Putamen (tissue), 1 donor: Measurements from ENCODE around the gene ITGA1.
"Not testable (repeated sequence)": the region's sequence is repeated elsewhere in the genome, so short reads cannot be mapped to it uniquely, and the experiment has no call there.

Experiments used
- DNase-seq: peaks from one replicate; pipeline ENCODE4 v3.0.0-alpha.2; 2016; ENCODE audit warnings: low spot score

ITGA1 gene

DNA sequence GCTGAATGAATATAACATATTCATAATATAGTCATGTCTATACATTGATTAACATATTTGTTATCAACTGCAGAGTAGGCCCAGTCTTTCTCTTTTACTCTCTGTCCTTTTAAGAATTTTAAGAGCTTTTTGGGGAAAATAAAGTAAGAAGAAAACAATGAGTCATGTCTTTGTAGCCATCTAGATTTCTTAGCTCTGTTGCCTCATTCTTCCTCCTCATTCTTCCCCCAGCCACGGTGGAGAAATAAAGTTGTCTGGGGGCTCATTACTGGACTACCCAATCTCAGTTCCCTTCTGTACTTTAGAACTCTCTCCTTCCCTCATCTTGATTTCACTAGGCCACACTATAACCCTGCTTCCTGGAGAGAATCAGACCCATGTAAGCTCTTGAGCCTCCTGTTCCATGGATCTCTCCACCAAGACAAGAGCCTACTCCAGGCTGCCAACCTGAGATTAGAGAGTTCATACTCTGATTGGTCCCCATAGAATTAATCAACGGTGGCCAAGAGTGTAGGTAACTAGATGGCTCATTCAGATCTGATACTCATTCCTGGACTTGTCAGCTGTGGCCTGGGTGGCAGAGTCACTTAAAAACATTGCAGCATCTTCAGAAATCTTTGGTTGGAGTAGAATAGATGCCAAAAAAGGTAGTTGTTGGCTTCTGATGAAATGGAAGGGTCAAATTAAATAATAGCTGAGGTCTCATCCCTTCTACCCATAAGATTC is 44.2 kb downstream of the ITGA1 start:
- no peak for DNase-seq

DNA sequence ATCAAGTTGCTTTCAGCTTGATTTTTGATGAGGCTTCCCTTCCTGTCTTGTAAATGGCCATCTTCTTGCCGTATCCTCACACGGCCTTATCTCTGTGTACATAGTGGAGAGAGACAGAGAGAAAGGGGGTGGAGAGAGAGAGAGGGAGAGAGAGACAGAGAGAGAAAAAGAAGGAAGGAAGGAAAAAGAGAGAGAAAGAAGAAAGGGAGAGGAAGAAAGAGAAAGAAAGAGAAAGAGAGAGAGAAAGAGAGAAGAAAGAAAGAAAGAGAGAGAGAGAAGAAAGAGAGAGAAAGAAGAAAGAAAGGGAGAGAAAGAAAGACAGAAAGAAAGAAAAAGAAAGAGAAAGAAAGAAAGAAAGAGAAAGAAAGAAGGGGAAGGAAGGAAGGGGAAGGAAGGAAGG is 46.6 kb downstream of the ITGA1 start:
- DNase-seq = no peak

DNA sequence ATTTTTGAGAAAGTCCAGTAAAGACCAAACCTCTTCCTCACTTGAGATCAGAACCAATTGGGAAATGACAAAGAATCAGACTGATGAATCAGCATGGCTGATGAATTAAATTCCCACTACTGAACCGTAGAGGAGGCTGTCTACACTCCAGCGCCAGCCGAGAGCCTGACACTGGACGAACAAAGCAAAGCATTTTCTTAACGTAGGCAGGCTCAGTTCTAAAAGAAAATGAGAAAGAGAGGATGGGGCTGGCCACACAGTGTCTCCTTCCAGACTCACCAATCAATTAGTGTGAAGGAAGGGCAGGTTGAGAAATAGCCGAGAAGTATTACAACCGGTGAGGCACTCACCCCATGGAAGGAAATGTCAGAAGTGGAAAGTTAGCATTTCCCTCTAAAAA is 49.4 kb downstream of the ITGA1 start:
- DNase-seq = no peak

DNA sequence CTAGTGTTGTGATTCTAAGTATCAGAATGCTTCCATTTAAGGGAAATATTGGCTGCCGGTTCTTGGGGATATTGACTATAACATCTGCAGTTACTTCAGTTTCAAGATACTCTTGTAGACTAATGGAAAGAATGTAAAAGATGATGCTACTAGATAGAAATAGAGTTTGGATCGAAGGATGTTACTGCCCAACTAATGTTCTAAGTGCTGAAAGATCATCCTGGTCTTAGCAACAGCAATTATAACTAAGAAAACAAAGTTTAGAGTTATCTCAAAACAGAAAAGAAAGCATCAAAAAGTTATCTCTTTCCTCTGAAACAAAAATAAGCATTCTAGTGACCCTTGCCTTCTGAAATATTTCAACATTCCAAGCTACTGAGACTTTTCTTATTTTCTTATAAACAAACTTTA is 49.9 kb downstream of the ITGA1 start:
- no peak for DNase-seq

DNA sequence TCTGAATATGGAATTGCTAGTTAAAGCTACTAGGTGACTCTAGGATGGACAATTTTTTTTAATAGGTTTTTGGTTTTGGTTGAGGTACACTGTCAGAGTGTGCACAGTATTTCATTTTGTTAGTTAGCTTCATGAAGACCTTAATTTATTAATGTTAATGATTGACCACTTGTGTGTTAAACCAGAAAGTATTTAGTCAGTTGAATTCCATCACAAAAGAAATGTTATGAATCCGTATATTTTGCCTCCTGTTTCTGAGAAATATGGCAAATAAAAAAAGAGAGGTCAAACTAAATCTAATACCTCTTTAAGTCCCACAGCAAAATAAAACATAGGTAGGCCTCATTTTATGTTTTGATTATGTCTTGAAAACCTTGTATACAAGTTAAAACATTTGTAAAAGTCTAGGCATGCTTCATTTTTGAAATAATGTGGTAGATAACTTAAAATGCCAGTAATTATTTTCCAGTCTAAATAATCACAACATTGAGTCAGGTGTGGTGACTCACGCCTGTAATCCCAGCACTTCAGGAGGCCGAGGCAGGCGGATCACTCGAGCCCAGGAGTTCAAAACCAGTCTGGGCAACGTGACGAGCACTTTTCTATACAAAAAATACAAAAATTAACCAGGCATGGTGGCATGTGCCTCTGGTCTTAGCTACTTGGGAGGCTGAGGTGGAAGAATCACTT is 50.8 kb downstream of the ITGA1 start:
- no peak for DNase-seq

DNA sequence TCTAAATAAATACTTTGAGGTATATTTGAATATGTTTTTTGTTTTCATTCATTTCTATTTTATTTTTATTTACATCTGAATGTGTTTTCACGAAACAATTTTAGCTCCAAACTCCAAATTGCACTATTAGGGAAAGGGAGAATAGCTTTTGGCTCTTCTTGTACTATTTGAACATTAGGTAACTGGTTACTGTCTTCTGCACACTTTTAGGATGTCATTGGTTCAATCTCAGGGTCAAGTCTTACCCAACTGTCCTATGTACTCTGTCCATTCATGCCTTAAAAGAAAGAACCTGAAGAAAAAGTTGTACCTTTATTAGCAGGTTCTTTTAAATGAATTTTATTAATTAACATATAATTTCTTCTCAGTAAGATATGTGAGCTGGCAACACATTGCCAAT is 51.6 kb downstream of the ITGA1 start:
- no peak for DNase-seq

DNA sequence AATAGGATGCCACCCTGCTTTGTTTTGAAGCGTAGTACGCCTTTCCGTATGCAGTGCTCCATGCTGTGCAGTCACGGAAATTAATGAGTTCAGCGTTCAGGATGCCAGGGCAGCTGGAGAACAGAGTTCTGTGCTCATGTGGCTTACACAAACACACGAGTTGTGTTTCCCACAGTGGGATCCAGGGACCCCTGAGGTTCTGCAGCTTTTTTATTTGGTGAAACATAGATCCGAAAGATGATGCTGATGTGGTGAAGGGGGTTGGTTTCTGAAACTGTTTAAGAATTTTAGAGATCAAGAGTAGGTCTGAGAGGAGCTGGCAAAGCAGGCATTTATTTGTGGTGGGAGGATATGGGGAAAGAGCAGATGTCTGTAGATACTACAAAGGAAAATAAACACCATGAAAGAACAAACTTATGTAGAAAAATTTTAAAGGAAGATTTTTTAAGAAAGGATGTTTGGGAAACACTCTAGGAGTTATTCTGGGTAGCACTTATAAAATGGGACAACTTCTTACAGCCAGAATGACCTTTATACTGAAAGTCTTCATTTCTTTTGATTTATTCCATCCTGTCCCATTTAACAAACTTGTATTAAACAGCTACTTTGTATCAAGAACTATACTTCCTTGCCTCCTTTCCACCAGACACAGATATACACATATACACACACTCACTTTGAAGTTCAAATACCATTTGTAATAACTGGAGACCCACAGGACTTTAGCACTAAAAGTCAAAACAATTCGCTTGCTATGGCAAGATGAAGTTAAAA is 52.7 kb downstream of the ITGA1 start:
- no peak for DNase-seq

DNA sequence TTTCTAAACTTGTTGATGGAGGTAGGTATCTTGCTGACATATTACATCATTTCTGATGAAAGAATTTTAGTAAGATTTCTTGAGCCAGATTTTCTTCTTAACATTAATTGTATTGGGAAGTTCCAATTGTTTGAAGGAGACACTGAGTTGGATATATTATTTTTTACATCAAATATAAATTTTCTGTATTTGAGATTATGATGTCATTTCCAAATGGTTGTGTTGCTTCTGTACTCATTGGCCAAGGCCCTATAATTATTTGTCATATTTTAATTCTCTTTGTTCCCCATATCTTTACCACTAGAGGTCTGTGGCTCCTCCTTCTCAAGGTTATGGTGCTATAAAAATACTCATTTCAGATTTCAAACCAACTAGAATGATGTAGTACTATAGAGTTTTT is 53.4 kb downstream of the ITGA1 start:
- DNase-seq = no peak

DNA sequence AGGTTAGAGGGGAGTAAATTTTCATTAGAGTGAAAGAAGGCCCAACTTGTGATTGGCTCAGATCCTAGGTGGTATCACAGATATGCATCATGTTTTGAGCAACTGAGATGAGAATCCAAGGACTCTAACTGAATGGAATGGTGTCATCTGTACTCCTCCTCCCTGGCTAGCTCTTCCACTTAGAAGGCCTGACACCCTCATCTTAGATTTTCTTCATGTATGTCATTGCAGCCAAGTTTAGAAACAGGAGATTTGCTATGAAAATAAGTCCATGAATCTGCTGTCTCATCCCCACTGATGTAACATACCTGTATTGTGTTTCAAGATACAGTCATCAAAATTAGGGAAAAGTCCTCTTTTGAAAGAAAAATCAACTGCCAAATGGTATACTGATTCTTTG is 54.4 kb downstream of the ITGA1 start:
- no peak for DNase-seq

DNA sequence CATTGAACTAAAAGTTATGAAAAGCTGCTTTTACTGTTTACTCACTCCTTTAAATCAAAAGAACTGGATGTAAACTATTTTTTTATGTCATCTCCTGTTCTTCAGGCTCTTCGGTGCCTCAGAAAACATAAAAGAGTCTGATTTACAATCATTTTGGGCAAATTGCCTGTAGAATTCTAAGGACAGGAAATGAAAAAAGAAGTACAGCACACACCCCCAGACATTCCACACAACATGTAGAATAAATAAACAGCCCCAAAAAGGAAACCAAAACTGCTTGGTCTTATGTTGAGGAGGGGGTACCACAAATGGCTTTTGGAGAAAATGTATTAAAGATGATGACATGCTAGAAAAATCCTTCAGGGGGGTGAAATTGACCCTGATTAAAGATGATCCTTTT is 57.2 kb downstream of the ITGA1 start:
- no peak for DNase-seq

DNA sequence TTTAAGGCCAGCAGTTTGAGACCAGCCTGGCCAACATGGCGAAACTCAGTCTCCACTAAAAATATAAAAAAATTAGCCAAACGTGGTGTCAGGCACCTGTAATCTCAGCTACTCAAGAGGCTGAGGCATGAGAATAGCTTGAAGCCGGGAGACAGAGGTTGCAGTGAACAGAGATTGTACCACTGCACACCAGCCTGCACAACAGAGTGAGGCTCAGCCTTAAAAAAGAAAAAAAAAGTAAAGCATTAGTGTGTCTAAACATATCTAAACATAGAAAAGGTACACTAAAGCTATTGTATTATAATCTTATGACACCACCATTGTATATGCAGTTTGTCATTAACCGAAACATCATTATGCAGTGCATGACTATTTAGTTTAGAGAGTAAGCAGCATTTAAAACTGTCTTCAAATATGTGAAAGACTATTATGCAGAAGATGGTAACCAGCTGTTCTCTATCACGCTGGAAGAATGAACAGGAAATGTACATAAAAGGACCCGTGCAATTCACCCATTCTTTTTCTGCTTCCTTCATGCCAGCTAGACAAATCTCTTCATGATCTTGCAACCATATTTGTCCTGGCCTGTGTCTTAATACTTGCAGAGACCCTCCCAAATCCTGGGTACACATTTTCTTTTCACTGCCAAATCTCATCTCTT is 58.6 kb downstream of the ITGA1 start:
- DNase-seq = no peak

DNA sequence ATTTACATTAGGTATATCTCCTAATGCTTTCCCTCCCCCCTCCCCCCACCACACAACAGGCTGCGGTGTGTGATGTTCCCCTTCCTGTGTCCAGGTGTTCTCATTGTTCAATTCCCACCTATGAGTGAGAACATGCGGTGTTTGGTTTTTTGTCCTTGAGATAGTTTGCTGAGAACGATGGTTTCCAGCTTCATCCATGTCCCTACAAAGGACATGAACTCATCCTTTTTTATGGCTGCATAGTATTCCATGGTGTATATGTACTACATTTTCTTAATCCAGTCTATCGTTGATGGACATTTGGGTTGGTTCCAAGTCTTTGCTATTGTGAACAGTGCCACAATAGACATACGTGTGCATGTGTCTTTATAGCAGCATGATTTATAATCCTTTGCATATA is 61.0 kb downstream of the ITGA1 start:
- not testable (repeated sequence) for DNase-seq

DNA sequence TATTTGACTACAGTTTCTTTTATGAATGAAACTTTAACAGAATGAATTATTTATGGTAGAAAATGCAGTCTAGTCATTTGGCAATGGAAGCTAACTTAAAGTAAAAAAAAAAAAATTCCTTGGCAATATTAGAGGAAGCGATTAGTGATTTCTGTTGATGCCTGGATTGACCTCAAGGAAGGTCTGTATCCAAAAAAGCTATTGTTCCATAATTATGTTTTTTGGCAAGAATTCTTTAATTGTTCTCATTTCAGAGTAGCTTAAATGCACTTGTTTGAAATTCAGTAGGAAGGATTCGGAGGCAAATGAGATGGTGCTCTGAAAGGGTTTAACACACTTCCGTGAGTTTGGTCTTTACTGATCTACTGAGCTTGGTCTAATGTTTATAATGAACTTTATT is 61.8 kb downstream of the ITGA1 start:
- no peak for DNase-seq

DNA sequence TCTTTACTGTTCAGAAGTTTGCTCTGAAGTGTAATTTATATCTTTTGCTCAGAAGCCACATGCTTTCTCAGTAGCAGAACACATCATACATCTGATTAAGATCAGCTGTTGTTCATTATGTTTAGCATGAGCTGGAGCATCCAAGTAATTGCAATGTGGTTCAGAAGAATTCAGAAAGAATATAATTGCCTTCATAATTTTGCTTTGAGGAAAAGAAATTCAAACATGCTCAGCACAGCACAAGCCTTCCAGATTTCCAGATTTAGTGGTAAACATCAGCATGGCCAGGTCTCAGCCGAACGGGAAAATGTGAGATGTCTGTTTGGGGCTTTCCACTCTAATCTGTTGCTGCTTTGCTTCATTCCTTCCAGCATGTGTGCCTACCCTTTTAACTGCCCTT is 65.9 kb downstream of the ITGA1 start:
- no peak for DNase-seq

DNA sequence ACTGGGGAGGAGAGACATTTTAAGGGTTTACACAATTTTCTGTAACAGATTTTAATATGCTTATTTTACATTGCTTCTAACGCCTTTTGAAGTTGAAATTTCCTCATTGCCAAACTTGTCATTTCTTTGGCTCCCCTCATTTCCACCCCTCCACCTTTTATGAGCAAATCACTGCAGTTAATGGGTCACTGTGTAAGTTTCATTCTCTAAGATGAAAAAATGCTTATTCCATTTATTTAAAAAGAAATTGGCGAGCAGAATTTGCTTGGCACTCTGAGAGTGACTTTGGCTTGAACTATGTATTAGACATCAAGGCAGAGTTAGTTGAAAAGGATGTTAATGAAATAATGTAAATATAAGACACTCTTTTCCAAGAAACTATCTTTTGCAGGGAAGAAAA is 66.6 kb downstream of the ITGA1 start:
- DNase-seq = no peak

DNA sequence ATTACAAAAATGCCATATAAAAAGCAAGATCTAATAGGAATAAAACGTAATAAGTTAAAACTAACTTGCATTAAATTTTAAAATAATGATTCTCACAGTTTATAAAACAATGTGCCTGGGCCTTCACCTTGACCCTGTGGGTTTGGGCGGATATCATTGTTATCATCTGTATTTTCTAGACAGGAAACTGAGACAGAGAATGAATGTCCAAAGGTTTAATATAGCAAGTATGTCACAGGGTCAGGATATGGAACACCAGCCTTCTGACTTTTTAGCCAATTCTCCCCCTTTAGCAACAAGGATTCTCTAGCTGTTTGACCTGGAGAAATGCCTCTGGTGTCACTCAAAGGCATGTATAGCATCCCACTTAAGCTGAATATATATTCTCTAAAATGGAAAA is 67.2 kb downstream of the ITGA1 start:
- no peak for DNase-seq

DNA sequence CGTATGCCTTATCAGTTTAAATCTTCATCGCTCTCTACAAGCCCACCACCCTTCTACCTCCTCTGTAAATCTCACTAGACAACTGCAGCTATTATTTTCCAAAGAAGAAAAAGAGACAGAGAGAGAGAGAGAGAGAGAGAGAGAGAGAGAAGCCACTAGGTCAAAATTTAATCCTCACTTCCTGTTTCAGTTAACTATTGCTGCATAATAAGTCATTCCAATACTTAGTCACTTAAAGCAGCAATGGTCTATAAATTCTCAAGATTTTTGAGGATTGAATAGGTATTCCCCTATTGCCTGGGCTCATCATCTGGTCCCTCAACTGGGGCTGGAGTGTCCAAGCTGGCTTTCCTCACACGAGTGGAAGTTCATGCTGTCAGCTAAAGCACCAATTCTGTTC is 68.8 kb downstream of the ITGA1 start:
- no peak for DNase-seq

DNA sequence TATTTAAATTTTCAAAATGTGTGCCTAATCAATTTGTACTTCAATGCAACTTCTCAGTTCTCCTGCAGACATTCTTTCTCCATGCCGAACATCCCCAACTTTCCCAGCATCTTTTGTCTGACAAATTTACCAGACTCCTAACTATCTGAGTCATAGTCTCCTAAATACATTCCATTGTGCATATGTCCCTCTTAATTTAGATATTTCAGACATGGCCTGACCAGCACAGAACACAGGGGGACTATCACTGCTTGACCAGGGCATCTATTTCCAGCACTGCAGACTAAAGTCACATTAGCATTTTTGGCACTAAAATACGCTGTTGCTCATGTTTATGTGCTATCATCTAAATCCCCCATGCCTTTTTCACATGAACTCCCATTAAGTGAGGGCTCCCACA is 71.9 kb downstream of the ITGA1 start:
- no peak for DNase-seq

DNA sequence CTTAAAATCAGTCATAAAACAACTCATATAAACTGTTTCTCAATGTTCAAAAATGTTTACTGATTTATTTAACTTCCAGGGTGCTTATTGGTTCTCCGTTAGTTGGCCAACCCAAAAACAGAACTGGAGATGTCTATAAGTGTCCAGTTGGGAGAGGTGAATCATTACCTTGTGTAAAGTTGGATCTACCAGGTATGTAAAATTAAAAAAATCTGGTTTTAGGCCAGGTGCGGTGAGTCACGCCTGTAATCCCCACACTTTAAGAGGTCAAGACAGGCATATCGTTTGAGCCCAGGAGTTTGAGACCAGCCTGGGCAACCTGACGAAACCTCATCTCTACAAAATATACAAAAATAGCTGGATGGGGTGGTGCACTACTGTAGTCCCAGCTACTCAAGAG is 73.7 kb downstream of the ITGA1 start:
- no peak for DNase-seq

DNA sequence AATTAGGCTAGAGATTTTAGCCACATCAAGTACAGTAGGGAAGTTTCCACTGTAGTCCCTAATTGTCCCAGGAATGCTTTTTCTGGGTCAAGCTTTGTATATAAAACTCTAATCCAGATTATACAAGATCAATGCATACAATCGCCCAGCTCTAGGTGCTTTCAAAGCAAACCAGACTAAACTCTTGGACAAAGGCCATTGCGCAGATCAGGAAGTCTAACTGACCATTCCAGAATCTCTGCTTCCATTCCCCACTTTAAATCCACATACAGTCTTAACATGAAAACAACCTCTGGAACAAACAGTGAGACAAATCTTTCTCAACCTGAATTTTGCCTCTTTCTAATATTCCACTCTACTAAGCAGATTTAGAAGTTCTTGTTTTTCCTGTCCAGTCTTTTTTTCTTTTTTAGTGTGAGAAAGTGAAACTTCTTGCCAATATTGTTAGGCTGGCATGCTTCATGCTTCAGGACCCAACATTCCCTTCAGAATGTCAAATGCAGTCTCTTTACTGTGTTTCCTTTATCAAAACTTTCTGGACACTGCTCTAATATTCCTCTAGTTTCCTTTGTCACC is 76.1 kb downstream of the ITGA1 start:
- no peak for DNase-seq

DNA sequence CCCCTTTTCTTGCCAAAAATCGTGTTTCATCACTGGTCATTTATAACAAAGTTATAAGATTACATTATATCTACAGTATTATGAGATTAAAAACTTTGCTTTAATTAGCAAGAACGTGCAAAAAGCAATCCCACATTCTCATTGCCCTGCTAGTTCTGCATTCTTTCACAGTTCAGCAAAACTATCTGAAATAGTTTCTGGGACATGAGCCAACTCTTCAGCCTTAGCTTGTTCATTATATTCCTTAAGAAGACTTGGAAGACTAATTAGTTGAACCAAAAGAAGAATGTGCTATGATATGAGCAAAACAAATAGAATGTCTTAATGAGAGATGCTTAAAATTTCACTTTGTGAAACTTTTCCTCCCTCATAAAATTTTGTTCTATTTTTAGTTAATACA is 76.7 kb downstream of the ITGA1 start:
- DNase-seq = no peak

DNA sequence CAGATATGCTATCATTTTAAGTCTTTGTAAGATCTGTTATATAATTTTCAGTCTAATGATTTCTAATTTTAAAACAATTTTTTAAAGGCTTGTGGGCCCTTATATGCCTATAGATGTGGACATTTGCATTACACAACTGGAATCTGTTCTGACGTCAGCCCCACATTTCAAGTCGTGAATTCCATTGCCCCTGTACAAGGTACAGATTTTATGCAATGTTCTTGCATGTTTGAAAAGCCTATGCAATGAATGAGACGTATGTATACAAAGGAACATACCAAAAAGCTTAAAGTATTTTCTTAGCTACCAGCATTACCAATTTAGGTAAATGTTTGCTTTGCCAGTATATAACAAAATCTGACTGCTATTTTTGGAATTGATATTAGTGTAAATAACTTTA is 77.2 kb downstream of the ITGA1 start:
- DNase-seq = no peak
